ENCODE measurements around the gene PKD1L1.
"Not testable (repeated sequence)": the region's sequence is repeated elsewhere in the genome, so short reads cannot be mapped to it uniquely, and the experiment has no call there.

PKD1L1 gene

GRCh38 chr7:47956220-47956619 is 8.0 kb upstream of the PKD1L1 start:
- no peak for DNase-seq (ENCODE audit: low read depth in 2 of 2)

GRCh38 chr7:47954231-47954911 is 6.1 kb upstream of the PKD1L1 start:
- DNase-seq (ENCODE audit: low read depth in 2 of 2): no peak

- DNase-seq (ENCODE audit: low read depth in 2 of 2): no peak
Measured at GRCh38 chr7:47953822-47954221, 5.6 kb upstream of the PKD1L1 start.

- no peak for DNase-seq (ENCODE audit: low read depth in 2 of 2)
Measured at GRCh38 chr7:47952224-47952623, 4.0 kb upstream of the PKD1L1 start.

- no peak for DNase-seq (ENCODE audit: low read depth in 2 of 2)
Measured at GRCh38 chr7:47951374-47951773, 3.1 kb upstream of the PKD1L1 start.

- no peak for DNase-seq (ENCODE audit: low read depth in 2 of 2)
Measured at GRCh38 chr7:47950714-47951113, 2.4 kb upstream of the PKD1L1 start.

GRCh38 chr7:47949703-47950102 is 1.4 kb upstream of the PKD1L1 start:
- no peak for DNase-seq (ENCODE audit: low read depth in 2 of 2)

- no peak for DNase-seq (ENCODE audit: low read depth in 2 of 2)
Measured at GRCh38 chr7:47947355-47947749, 914 bp downstream of the PKD1L1 start.

GRCh38 chr7:47946581-47947354 is 1.5 kb downstream of the PKD1L1 start:
- no peak for DNase-seq (ENCODE audit: low read depth in 2 of 2)

- peak in 1 of 2 experiments; percentile 38 for DNase-seq (ENCODE audit: low read depth in 2 of 2)
Measured at GRCh38 chr7:47945261-47946015, 2.8 kb downstream of the PKD1L1 start.

GRCh38 chr7:47944536-47945260 is 3.6 kb downstream of the PKD1L1 start:
- DNase-seq (ENCODE audit: low read depth in 2 of 2): no peak

GRCh38 chr7:47943676-47944474 is 4.4 kb downstream of the PKD1L1 start:
- DNase-seq (ENCODE audit: low read depth in 2 of 2): no peak

GRCh38 chr7:47942651-47943050 is 5.6 kb downstream of the PKD1L1 start:
- DNase-seq (ENCODE audit: low read depth in 2 of 2): not testable (repeated sequence)

- DNase-seq (ENCODE audit: low read depth in 2 of 2): no peak
Measured at GRCh38 chr7:47942132-47942531, 6.1 kb downstream of the PKD1L1 start.

- DNase-seq (ENCODE audit: low read depth in 2 of 2): peak; percentile 61 to 65
Measured at GRCh38 chr7:47941136-47941844, 7.0 kb downstream of the PKD1L1 start.

- peak; percentile 40 to 53 for DNase-seq (ENCODE audit: low read depth in 2 of 2)
Measured at GRCh38 chr7:47940088-47941013, 7.9 kb downstream of the PKD1L1 start.

GRCh38 chr7:47939425-47940036 is 8.7 kb downstream of the PKD1L1 start:
- DNase-seq (ENCODE audit: low read depth in 2 of 2): no peak

GRCh38 chr7:47938574-47939165 is 9.6 kb downstream of the PKD1L1 start:
- no peak for DNase-seq (ENCODE audit: low read depth in 2 of 2)

All from fibroblast of skin of left quadriceps (primary cell).